Pancreas (tissue), 10 donors: ENCODE data around the gene ING4. TPM values are rescaled to one million over a fixed set of nuclear protein-coding genes. Genes with fewer than 3 reads are reported as not detected.

ENCODE experiments used
- ATAC-seq, 4 donors: fragments of 200-7000 bp; cut with Tn5 transposase; one replicate each; pipeline versions ENCODE4 v1.8.0 to v1.9.1; 2020; ENCODE audit warnings: mild to moderate bottlenecking in 4 of 4, moderate library complexity in 4 of 4
- DNase-seq, 6 donors: peaks; one replicate each; pipeline ENCODE4 v3.0.0-alpha.2; 2020
- FAIRE-seq: peaks from 2 replicates; lab custom pipeline; 2012; peaks lifted over from hg19 to GRCh38; lab: Jason Lieb, UNC
- H3K27ac ChIP-seq, 4 donors: fragments of 200-600 bp; sonication (generic); 1 replicate in 3 of 4; 2 replicates in 1 of 4; pipeline versions ENCODE4 v1.5.0 to v1.8.0; 2020
- H3K27me3 ChIP-seq, 4 donors: fragments of 200-600 bp; one replicate each; pipeline ENCODE4 v1.8.0; 2021
- H3K36me3 ChIP-seq, 3 donors: fragments of 200-600 bp; sonication (generic) in 1 of 3; one replicate each; pipeline versions ENCODE4 v1.5.0 to v1.8.0; 2020 to 2021
- H3K4me1 ChIP-seq, 3 donors: fragments of 200-600 bp; one replicate each; pipeline ENCODE4 v1.8.0; 2021
- H3K4me3 ChIP-seq, 4 donors: fragments of 200-600 bp; sonication (generic) in 2 of 4; one replicate each; pipeline versions ENCODE4 v1.5.0 to v1.8.0; 2020 to 2021
- H3K9me3 ChIP-seq, 4 donors: fragments of 200-600 bp; one replicate each; pipeline ENCODE4 v1.8.0; 2021
- WGBS, 2 donors: extraction: QIAGEN DNeasy Blood & Tissue Kit; methylation state at CpG; one replicate each; pipeline ENCODE4 v1.1.7; 2013; 5-methylcytosine and 5-hydroxymethylcytosine counted together
- intact Hi-C, 3 donors: fragments of 100-400 bp; cut with DNase I; formaldehyde crosslinking; loops; one replicate each; pipeline versions ENCODE4 v1.11.1 to v1.14.2; 2022
- polyA plus RNA-seq, 2 donors: library from polyadenylated mRNA; stranded (reverse); fragments of 200-250 nt; gene quantifications; one replicate each; pipeline ENCODE4 v1.2.3, GENCODE V29; 2013
- total RNA-seq, 6 donors: library from RNA; stranded (reverse); fragmentation: NEBNext Ultra II Directional in 4 of 6; extraction: Animal tissue kit (Norgen Biotek cat#: 25700) in 4 of 6; gene quantifications; one replicate each; pipeline versions ENCODE4 v1.2.1 to v1.2.4, GENCODE V29; 2021 to 2023
- TF ChIP-seq, protein P1 (sequence below), 4 donors: fragments of 200-600 bp; sonication (generic) in 3 of 4; IDR thresholded peaks; one replicate each; pipeline versions ENCODE4 v1.5.0 to v1.8.0; 2021; ENCODE audit warnings: antibody characterized with exemption in 4 of 4
- donor health status: healthy with polysubstance abuse.
- donor health status: DM: no; HTN: no; CAD: no; lungs with moderate emphysema.
- donor health status: DM: no; HTN: no; CAD: no.
- donor health status: control.
- donor health status: control.
- donor health status: Bipolar disorder and iron deficiency.
- donor health status: DM: yes; HTN: yes; CAD: no.
- donor health status: DM: no; HTN: no; CAD: no.
- donor health status: DM: no; HTN: no; CAD: no.
- donor health status: DM: yes; HTN: yes; CAD: no.

ING4 gene
- total and polyA plus RNA-seq, 8 donors, result 9.0 to 29.6 (median 13.6) TPM

GRCh38 chr12:6641131-6641530, 21.8 kb downstream of the ING4 start:
- WGBS, 2 donors, result 47 to 56% methylated on average over 4 of the region's 4 CpGs
- no peaks in the 10 kb centered on the region for H3K4me1 ChIP-seq
- no peaks in the 10 kb centered on the region for H3K36me3 ChIP-seq
- TF ChIP-seq, protein P1, sequence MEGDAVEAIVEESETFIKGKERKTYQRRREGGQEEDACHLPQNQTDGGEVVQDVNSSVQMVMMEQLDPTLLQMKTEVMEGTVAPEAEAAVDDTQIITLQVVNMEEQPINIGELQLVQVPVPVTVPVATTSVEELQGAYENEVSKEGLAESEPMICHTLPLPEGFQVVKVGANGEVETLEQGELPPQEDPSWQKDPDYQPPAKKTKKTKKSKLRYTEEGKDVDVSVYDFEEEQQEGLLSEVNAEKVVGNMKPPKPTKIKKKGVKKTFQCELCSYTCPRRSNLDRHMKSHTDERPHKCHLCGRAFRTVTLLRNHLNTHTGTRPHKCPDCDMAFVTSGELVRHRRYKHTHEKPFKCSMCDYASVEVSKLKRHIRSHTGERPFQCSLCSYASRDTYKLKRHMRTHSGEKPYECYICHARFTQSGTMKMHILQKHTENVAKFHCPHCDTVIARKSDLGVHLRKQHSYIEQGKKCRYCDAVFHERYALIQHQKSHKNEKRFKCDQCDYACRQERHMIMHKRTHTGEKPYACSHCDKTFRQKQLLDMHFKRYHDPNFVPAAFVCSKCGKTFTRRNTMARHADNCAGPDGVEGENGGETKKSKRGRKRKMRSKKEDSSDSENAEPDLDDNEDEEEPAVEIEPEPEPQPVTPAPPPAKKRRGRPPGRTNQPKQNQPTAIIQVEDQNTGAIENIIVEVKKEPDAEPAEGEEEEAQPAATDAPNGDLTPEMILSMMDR (IDR thresholded peaks at IDR 0.05), result no peak
- no peak overlapping the region for H3K27ac ChIP-seq
- DNase-seq, result peak in 1 of 6 donors; percentile 4
- no peaks in the 10 kb centered on the region for H3K27me3 ChIP-seq
- FAIRE-seq, result no peak
- no peak overlapping the region for H3K4me3 ChIP-seq
- ATAC-seq, result no peak
- no peaks in the 10 kb centered on the region for H3K9me3 ChIP-seq
- intact Hi-C loops, result no loop called here

- H3K27me3 ChIP-seq, result no peaks in the 10 kb centered on the region
- DNase-seq (no peak), FAIRE-seq (no peak), ATAC-seq (no peak)
- TF ChIP-seq, protein P1 (IDR thresholded peaks at IDR 0.05), result no peak
- no peaks in the 10 kb centered on the region for H3K4me1 ChIP-seq
- intact Hi-C loops, result no loop called here
- H3K36me3 ChIP-seq, result no peaks in the 10 kb centered on the region
- 80% methylated on average over 4 of the region's 4 CpGs for WGBS, 2 donors
- H3K4me3 ChIP-seq, result no peak overlapping the region
- H3K9me3 ChIP-seq, result no peaks in the 10 kb centered on the region
- no peak overlapping the region for H3K27ac ChIP-seq
Observed at GRCh38 chr12:6640497-6640896, 22.4 kb downstream of the ING4 start.

DNA sequence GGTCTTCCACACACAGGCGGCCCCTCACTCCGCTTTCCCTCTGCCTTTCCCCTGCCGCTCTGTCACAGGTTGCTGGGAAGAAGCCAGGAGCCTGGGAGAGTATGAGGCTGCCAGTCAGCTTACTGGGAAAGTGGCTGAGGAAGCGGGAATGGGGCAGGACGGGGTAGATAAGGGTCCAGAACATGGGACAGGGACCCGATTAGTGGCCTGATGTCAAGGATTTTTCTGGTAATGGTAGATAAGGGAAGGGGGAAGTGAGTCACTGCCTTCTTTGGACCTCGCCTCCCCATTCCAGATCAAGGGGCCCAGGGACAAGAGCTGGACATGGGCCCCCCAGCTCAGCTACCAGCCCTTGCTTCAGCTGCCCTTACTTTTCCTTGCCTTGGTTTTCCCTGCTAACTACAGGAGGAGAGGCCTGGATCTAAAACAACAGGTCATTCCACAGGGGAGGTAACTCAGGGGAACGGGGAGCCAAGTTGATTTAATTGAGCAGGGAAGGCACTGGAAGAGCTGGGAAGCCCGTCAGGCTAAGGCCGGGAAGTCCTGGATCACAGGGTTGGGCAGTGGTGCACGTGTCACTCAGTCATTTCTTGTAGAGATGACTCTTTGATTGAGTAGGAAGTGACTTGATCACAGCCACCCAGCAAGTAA, 23.6 kb downstream of the ING4 start:
- 69 to 76% methylated on average over 11 of the region's 11 CpGs for WGBS, 2 donors
- H3K4me3 ChIP-seq, result no peak overlapping the region
- H3K9me3 ChIP-seq, result no peaks in the 10 kb centered on the region
- H3K27ac ChIP-seq, result no peak overlapping the region
- TF ChIP-seq, protein P1 (IDR thresholded peaks at IDR 0.05), result no peak
- no peak for FAIRE-seq
- H3K4me1 ChIP-seq, result no peaks in the 10 kb centered on the region
- no peaks in the 10 kb centered on the region for H3K36me3 ChIP-seq
- peak in 1 of 6 donors; percentile 27 for DNase-seq
- no peaks in the 10 kb centered on the region for H3K27me3 ChIP-seq
- intact Hi-C loops, result no loop called here
- ATAC-seq, result no peak

DNA sequence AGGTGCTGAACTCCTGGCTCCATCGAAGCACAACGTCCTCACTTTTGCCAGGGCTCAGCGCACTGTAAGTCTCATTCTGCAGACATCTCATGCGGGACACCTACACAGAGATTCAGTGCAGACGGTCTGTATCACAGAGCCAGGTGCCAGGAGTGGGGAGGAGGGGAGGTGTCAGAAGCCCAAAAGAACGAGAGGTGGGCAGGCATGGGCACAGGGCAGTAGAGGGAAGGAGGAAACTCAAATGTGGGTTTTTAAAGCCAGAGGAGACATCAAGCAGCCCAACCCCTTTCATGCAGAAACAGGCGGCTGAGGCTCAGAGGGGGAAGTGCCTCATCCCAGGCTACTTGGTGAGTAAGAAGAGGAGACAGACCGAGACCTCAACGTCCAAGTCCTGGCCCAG, 24.6 kb downstream of the ING4 start:
- ATAC-seq (peak in 2 of 4 donors; percentile 14 to 54), FAIRE-seq (no peak), DNase-seq (no peak)
- no peaks in the 10 kb centered on the region for H3K36me3 ChIP-seq
- TF ChIP-seq, protein P1 (IDR thresholded peaks at IDR 0.05), result no peak
- H3K9me3 ChIP-seq, result no peaks in the 10 kb centered on the region
- H3K4me3 ChIP-seq, result no peak overlapping the region
- intact Hi-C loops, result no loop called here
- 69 to 79% methylated on average over 9 of the region's 9 CpGs for WGBS, 2 donors
- H3K4me1 ChIP-seq, result no peaks in the 10 kb centered on the region
- H3K27ac ChIP-seq, result no peak overlapping the region
- no peaks in the 10 kb centered on the region for H3K27me3 ChIP-seq

GRCh38 chr12:6635856-6636531, 26.9 kb downstream of the ING4 start, which contains the start of gene LPAR5:
Gene LPAR5, minus strand, starts transcription at chr12:6635959. Its CDS starts 14,711 bp downstream, at chr12:6621248.
- TF ChIP-seq, protein P1 (IDR thresholded peaks at IDR 0.05), result no peak
- H3K4me1 ChIP-seq, result no peaks in the 10 kb centered on the region
- H3K27ac ChIP-seq, result peak within 1 kb of the TSS in 1 of 4 donors; percentile 33
- no peaks in the 10 kb centered on the region for H3K27me3 ChIP-seq
- no peaks in the 10 kb centered on the region for H3K36me3 ChIP-seq
- ATAC-seq, result peak in 3 of 4 donors; percentile 59 to 69 (median 67)
- DNase-seq, result no peak
- no peaks in the 10 kb centered on the region for H3K9me3 ChIP-seq
- H3K4me3 ChIP-seq, result no peak within 1 kb of the TSS
- intact Hi-C loops, result no loop called here
- no peak for FAIRE-seq
- 50 to 56% methylated on average over 18 of the region's 18 CpGs for WGBS, 2 donors
